ENCODE measurements around the gene PTGIR.
A peak's percentile ranks its signal among the peaks of the same experiment; 100 is the strongest.

The PTGIR gene

GRCh38 chr19:46654621-46655152 lies 29.8 kb upstream of the PTGIR start:
- Histone ChIP-seq H3K4me1 (ENCODE audit: control insufficient read depth, insufficient read depth, low read length) (peaks cover 7% of the 10 kb centered on the region), H3K9ac (ENCODE audit: low read length) (no peak overlapping the region), H3K4me3 (ENCODE audit: low read length) (no peak overlapping the region), H3K27me3 (ENCODE audit: control insufficient read depth, insufficient read depth, low read length) (peaks cover 18% of the 10 kb centered on the region), H3K36me3 (ENCODE audit: control insufficient read depth, insufficient read depth, low read length) (no peaks in the 10 kb centered on the region), H3K9me3 (ENCODE audit: control insufficient read depth, low read length) (no peaks in the 10 kb centered on the region)

GRCh38 chr19:46650445-46650844 lies 25.6 kb upstream of the PTGIR start:
- H3K9ac ChIP-seq (ENCODE audit: low read length), result no peak overlapping the region
- no peaks in the 10 kb centered on the region for H3K36me3 ChIP-seq (ENCODE audit: control insufficient read depth, insufficient read depth, low read length)
- H3K4me3 ChIP-seq (ENCODE audit: low read length), result no peak overlapping the region
- no peaks in the 10 kb centered on the region for H3K9me3 ChIP-seq (ENCODE audit: control insufficient read depth, low read length)
- H3K27me3 ChIP-seq (ENCODE audit: control insufficient read depth, insufficient read depth, low read length), result peaks cover 22% of the 10 kb centered on the region
- no peaks in the 10 kb centered on the region for H3K4me1 ChIP-seq (ENCODE audit: control insufficient read depth, insufficient read depth, low read length)

GRCh38 chr19:46648961-46649960 lies 24.4 kb upstream of the PTGIR start:
- H3K4me1 ChIP-seq (ENCODE audit: control insufficient read depth, insufficient read depth, low read length), result no peaks in the 10 kb centered on the region

GRCh38 chr19:46648060-46648960 lies 23.4 kb upstream of the PTGIR start:
- Histone ChIP-seq H3K36me3 (ENCODE audit: control insufficient read depth, insufficient read depth, low read length) (no peaks in the 10 kb centered on the region), H3K4me3 (ENCODE audit: low read length) (no peak overlapping the region), H3K9ac (ENCODE audit: low read length) (no peak overlapping the region), H3K9me3 (ENCODE audit: control insufficient read depth, low read length) (no peaks in the 10 kb centered on the region), H3K4me1 (ENCODE audit: control insufficient read depth, insufficient read depth, low read length) (no peaks in the 10 kb centered on the region), H3K27me3 (ENCODE audit: control insufficient read depth, insufficient read depth, low read length) (peaks cover 22% of the 10 kb centered on the region)

More at GRCh38 chr19:46648961-46649960, 24.4 kb upstream of the PTGIR start:
- H3K9me3 ChIP-seq (ENCODE audit: control insufficient read depth, low read length), result no peaks in the 10 kb centered on the region
- peaks cover 22% of the 10 kb centered on the region for H3K27me3 ChIP-seq (ENCODE audit: control insufficient read depth, insufficient read depth, low read length)
- H3K9ac ChIP-seq (ENCODE audit: low read length), result no peak overlapping the region
- H3K36me3 ChIP-seq (ENCODE audit: control insufficient read depth, insufficient read depth, low read length), result no peaks in the 10 kb centered on the region
- H3K4me3 ChIP-seq (ENCODE audit: low read length), result no peak overlapping the region

GRCh38 chr19:46646402-46646801 lies 21.5 kb upstream of the PTGIR start:
- Histone ChIP-seq H3K27me3 (ENCODE audit: control insufficient read depth, insufficient read depth, low read length) (peaks cover 25% of the 10 kb centered on the region), H3K9me3 (ENCODE audit: control insufficient read depth, low read length) (no peaks in the 10 kb centered on the region), H3K9ac (ENCODE audit: low read length) (no peak overlapping the region), H3K4me1 (ENCODE audit: control insufficient read depth, insufficient read depth, low read length) (no peaks in the 10 kb centered on the region), H3K36me3 (ENCODE audit: control insufficient read depth, insufficient read depth, low read length) (no peaks in the 10 kb centered on the region), H3K4me3 (ENCODE audit: low read length) (no peak overlapping the region)

GRCh38 chr19:46644720-46645119 lies 19.8 kb upstream of the PTGIR start:
- H3K9ac ChIP-seq (ENCODE audit: low read length), result no peak overlapping the region
- no peak overlapping the region for H3K4me3 ChIP-seq (ENCODE audit: low read length)
- peaks cover 3% of the 10 kb centered on the region for H3K4me1 ChIP-seq (ENCODE audit: control insufficient read depth, insufficient read depth, low read length)
- no peaks in the 10 kb centered on the region for H3K36me3 ChIP-seq (ENCODE audit: control insufficient read depth, insufficient read depth, low read length)
- H3K27me3 ChIP-seq (ENCODE audit: control insufficient read depth, insufficient read depth, low read length), result peaks cover 35% of the 10 kb centered on the region
- no peaks in the 10 kb centered on the region for H3K9me3 ChIP-seq (ENCODE audit: control insufficient read depth, low read length)

- Histone ChIP-seq H3K27me3 (ENCODE audit: control insufficient read depth, insufficient read depth, low read length) (peaks cover 53% of the 10 kb centered on the region), H3K36me3 (ENCODE audit: control insufficient read depth, insufficient read depth, low read length) (no peaks in the 10 kb centered on the region), H3K9ac (ENCODE audit: low read length) (no peak overlapping the region), H3K4me3 (ENCODE audit: low read length) (no peak overlapping the region), H3K4me1 (ENCODE audit: control insufficient read depth, insufficient read depth, low read length) (peaks cover 18% of the 10 kb centered on the region), H3K9me3 (ENCODE audit: control insufficient read depth, low read length) (no peaks in the 10 kb centered on the region)
Measured at GRCh38 chr19:46640656-46641055, 15.8 kb upstream of the PTGIR start.

GRCh38 chr19:46639358-46640182 lies 14.7 kb upstream of the PTGIR start:
- Histone ChIP-seq H3K9ac (ENCODE audit: low read length) (peak overlapping the region; percentile 24), H3K27me3 (ENCODE audit: control insufficient read depth, insufficient read depth, low read length) (peaks cover 60% of the 10 kb centered on the region), H3K4me1 (ENCODE audit: control insufficient read depth, insufficient read depth, low read length) (peaks cover 20% of the 10 kb centered on the region), H3K9me3 (ENCODE audit: control insufficient read depth, low read length) (no peaks in the 10 kb centered on the region), H3K36me3 (ENCODE audit: control insufficient read depth, insufficient read depth, low read length) (no peaks in the 10 kb centered on the region), H3K4me3 (ENCODE audit: low read length) (no peak overlapping the region)

GRCh38 chr19:46637224-46637623 lies 12.3 kb upstream of the PTGIR start:
- peaks cover 34% of the 10 kb centered on the region for H3K4me1 ChIP-seq (ENCODE audit: control insufficient read depth, insufficient read depth, low read length)
- no peak overlapping the region for H3K9ac ChIP-seq (ENCODE audit: low read length)
- H3K27me3 ChIP-seq (ENCODE audit: control insufficient read depth, insufficient read depth, low read length), result peaks cover 71% of the 10 kb centered on the region
- no peak overlapping the region for H3K4me3 ChIP-seq (ENCODE audit: low read length)
- H3K36me3 ChIP-seq (ENCODE audit: control insufficient read depth, insufficient read depth, low read length), result no peaks in the 10 kb centered on the region
- no peaks in the 10 kb centered on the region for H3K9me3 ChIP-seq (ENCODE audit: control insufficient read depth, low read length)

GRCh38 chr19:46635920-46636761 lies 11.3 kb upstream of the PTGIR start, which contains the start of gene GNG8:
Gene GNG8 (minus strand): TSS chr19:46636202. CDS start chr19:46634682, 1,520 bp downstream.
- Histone ChIP-seq H3K9ac (ENCODE audit: low read length) (no peak within 1 kb of the TSS), H3K27me3 (ENCODE audit: control insufficient read depth, insufficient read depth, low read length) (peaks cover 75% of the 10 kb centered on the region), H3K9me3 (ENCODE audit: control insufficient read depth, low read length) (no peaks in the 10 kb centered on the region), H3K4me3 (ENCODE audit: low read length) (no peak within 1 kb of the TSS), H3K4me1 (ENCODE audit: control insufficient read depth, insufficient read depth, low read length) (peaks cover 34% of the 10 kb centered on the region), H3K36me3 (ENCODE audit: control insufficient read depth, insufficient read depth, low read length) (no peaks in the 10 kb centered on the region)
